T-cell (primary cell): ENCODE measurements around the gene YIPF6. TPM values are rescaled to one million over a fixed set of nuclear protein-coding genes. Genes with fewer than 3 reads are reported as not detected.
A peak's percentile ranks its signal among the peaks of the same experiment; 100 is the strongest.
"Not testable (repeated sequence)": the region's sequence is repeated elsewhere in the genome, so short reads cannot be mapped to it uniquely, and the experiment has no call there.

ENCODE experiments used
- ATAC-seq, 4 experiments: fragments of 200-7000 bp in 3 of 4; fragments of 150-1000 bp in 1 of 4; cut with Tn5 transposase; replicated peaks in 1 of 4; 1 replicate in 3 of 4; 2 replicates in 1 of 4; pipeline ENCODE4 v1.10.0; 2021; ENCODE audit warnings: moderate library complexity in 3 of 4, mild to moderate bottlenecking in 2 of 4, moderate number of reproducible peaks in 1 of 4
- CTCF ChIA-PET, 2 donors: fragments of 300-600 bp; sonication (Branson Sonifier 250); formaldehyde crosslinking; loops; one replicate each; lab custom pipeline; 2022; ENCODE audit warnings: antibody characterized with exemption in 2 of 2; lab: Charles Lee
- POLR2A ChIA-PET, 2 donors: fragments of 300-600 bp; sonication (Branson Sonifier 250); formaldehyde crosslinking; loops; one replicate each; lab custom pipeline; 2022; ENCODE audit warnings: antibody characterized with exemption in 2 of 2; lab: Charles Lee
- DNase-seq, 35 experiments: peaks; one replicate each; pipeline versions ENCODE4 v3.0.0 to v3.0.0-alpha.2; 2013 to 2023
- H3K27ac ChIP-seq: one replicate; pipeline ENCODE4 v1.5.1; 2013; ENCODE audit warnings: low read length
- H3K27me3 ChIP-seq, 2 experiments: replicated peaks in 1 of 2; 1 replicate in 1 of 2; 2 replicates in 1 of 2; pipeline versions ENCODE4 v1.6.1 to v1.7.0; 2013; ENCODE audit warnings: low read length in 1 of 2, mixed read lengths in 1 of 2; ENCODE audit not compliant: control insufficient read depth in 2 of 2, insufficient read depth in 2 of 2; ENCODE audit errors: extremely low read depth in 1 of 2
- H3K36me3 ChIP-seq, 2 donors: 1 replicate in 1 of 2; 2 replicates in 1 of 2; pipeline versions ENCODE4 v1.6.1 to v1.7.0; 2013; ENCODE audit warnings: low read length in 1 of 2; ENCODE audit not compliant: control insufficient read depth in 2 of 2, insufficient read depth in 1 of 2; ENCODE audit errors: extremely low read depth in 1 of 2
- H3K4me1 ChIP-seq, 2 experiments: 1 replicate in 1 of 2; 2 replicates in 1 of 2; pipeline versions ENCODE4 v1.6.1 to v1.7.0; 2013; ENCODE audit warnings: low read length in 2 of 2, mixed read lengths in 1 of 2; ENCODE audit not compliant: insufficient read depth in 2 of 2, control insufficient read depth in 1 of 2; ENCODE audit errors: extremely low read depth in 1 of 2
- H3K4me3 ChIP-seq, 2 donors: 1 replicate in 1 of 2; 2 replicates in 1 of 2; pipeline versions ENCODE4 v1.5.1 to v1.7.0; 2013; ENCODE audit warnings: mild to moderate bottlenecking in 2 of 2, low read length in 1 of 2, moderate library complexity in 1 of 2; ENCODE audit not compliant: control insufficient read depth in 1 of 2; ENCODE audit errors: extremely low read depth in 1 of 2
- H3K9me3 ChIP-seq: 2 replicates; pipeline ENCODE4 v1.7.0; 2013
- H3K27ac Mint-ChIP-seq, 2 donors: one replicate each; pipeline ENCODE4 v1.8.0; 2020 to 2021; ENCODE audit warnings: mild to moderate bottlenecking in 2 of 2, mixed read lengths in 2 of 2
- H3K27me3 Mint-ChIP-seq, 2 donors: one replicate each; pipeline ENCODE4 v1.8.0; 2021 to 2022; ENCODE audit warnings: mixed read lengths in 2 of 2
- H3K36me3 Mint-ChIP-seq: one replicate; pipeline ENCODE4 v1.8.0; 2021; ENCODE audit warnings: mixed read lengths
- H3K4me1 Mint-ChIP-seq, 3 donors: one replicate each; pipeline ENCODE4 v1.8.0; 2020 to 2022; ENCODE audit warnings: mixed read lengths in 3 of 3, mild to moderate bottlenecking in 1 of 3
- H3K4me3 Mint-ChIP-seq, 3 donors: one replicate each; pipeline ENCODE4 v1.8.0; 2020 to 2022; ENCODE audit warnings: mild to moderate bottlenecking in 3 of 3, mixed read lengths in 3 of 3, moderate library complexity in 3 of 3
- H3K9me3 Mint-ChIP-seq, 3 donors: one replicate each; pipeline ENCODE4 v1.8.0; 2020 to 2022; ENCODE audit warnings: mixed read lengths in 3 of 3
- WGBS: methylation state at CpG from one replicate; pipeline ENCODE4 v1.1.5; 2013; ENCODE audit warnings: missing lambda C conversion rate; ENCODE audit not compliant: insufficient coverage; 5-methylcytosine and 5-hydroxymethylcytosine counted together
- total RNA-seq, 35 experiments: library from RNA in 6 of 35; stranded (reverse) in 6 of 35; fragments of 120-200 nt in 1 of 35; gene quantifications; one replicate each; pipeline versions ENCODE4 v1.2.1 to v1.2.4 and lab custom pipeline; 2013 to 2026

YIPF6 gene
- total RNA-seq, 5 donors from 2014 or later (not counting 1 experiment from before 2014, with no cell fraction given) = 10.0 to 16.2 (median 14.3) TPM

DNA sequence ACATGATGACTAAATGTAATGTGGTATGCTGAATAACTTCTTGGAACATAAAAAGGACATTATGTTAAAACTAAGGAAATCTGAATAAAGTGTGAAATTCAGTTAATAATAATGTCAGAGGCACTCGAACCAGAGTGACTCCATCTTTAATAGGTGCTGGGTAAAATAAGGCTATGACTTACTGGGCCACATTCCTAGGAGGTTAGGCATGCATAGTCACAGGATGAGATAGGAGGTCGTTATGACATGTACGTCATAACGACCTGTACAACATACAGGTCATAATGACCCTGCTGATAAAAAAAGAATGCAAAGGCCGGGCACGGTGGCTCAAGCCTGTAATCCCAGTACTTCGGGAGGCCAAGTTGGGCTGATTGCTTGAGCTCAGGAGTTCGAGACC, 36.7 kb upstream of the YIPF6 start:
- ChIA-PET POLR2A (no interaction called here), CTCF (interaction anchor here (0.7 to 1.5 kb wide), 2 partner anchors 266 to 737 kb away, joined by 4 read pairs; no protein-coding TSS in a partner anchor)
- 86% methylated on average over 4 of the region's 8 CpGs for WGBS
- DNase-seq = no peak
- no peak overlapping the region for H3K4me3 ChIP-seq
- H3K9me3 ChIP-seq = no peaks in the 10 kb centered on the region
- no peaks in the 10 kb centered on the region for H3K4me1 ChIP-seq
- H3K27me3 ChIP-seq = no peaks in the 10 kb centered on the region
- Mint-ChIP-seq H3K4me1 (peaks cover 0 to 3% (median 0%) of the 10 kb centered on the region in 3 donors), H3K4me3 (no peak overlapping the region), H3K27me3 (peaks cover 0 to 13% of the 10 kb centered on the region in 2 donors), H3K36me3 (no peaks in the 10 kb centered on the region), H3K27ac (no peak overlapping the region), H3K9me3 (no peaks in the 10 kb centered on the region)
- H3K36me3 ChIP-seq = no peaks in the 10 kb centered on the region
- ATAC-seq = no peak
- H3K27ac ChIP-seq = no peak overlapping the region

DNA sequence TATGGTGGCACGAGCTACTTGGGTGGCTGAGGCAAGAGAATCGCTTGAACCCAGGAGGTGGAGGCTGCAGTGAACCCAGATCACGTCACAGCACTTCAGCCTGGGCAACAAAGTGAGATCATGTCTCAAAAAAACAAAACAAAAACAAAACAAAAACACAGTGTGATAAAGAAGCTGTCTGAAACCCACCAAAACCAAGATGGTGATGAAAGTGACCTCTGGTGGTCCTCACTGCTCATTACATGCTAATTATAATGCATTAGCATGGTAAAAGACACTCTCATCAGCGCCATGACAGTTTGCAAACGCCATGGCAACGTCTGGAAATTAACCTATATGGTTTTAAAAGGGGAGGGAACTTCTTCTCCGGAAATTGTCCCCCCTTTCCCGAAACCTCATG, 36.2 kb upstream of the YIPF6 start:
- no peak overlapping the region for H3K27ac Mint-ChIP-seq

DNA sequence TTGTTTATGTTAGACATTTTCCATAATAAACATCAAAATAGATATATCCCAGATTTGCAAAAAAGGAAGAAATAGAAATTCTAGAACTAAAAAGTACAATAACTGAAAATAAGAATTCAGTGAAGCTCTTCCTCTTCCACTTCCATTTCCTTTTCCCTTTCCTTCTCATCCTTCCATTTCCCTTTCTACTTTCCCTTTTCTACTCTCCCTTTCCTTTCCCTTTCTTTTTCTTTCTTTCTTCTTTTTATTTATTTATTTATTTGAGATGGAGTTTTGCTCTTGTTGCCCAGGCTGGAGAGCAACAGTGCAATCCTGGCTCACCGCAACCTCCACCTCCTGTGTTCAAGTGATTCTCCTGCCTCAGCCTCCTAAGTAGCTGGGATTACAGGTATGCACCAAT, 35.0 kb upstream of the YIPF6 start:
- no peak overlapping the region for H3K27ac ChIP-seq
- DNase-seq (no peak), ATAC-seq (no peak)
- POLR2A ChIA-PET = no interaction called here
- Mint-ChIP-seq H3K27ac (no peak overlapping the region), H3K27me3 (peaks cover 0 to 13% of the 10 kb centered on the region in 2 donors), H3K4me3 (no peak overlapping the region), H3K4me1 (peaks cover 0 to 3% (median 0%) of the 10 kb centered on the region in 3 donors), H3K36me3 (no peaks in the 10 kb centered on the region), H3K9me3 (no peaks in the 10 kb centered on the region)
- H3K4me3 ChIP-seq = no peak overlapping the region
- H3K4me1 ChIP-seq = no peaks in the 10 kb centered on the region
- CTCF ChIA-PET = no interaction called here
- no peaks in the 10 kb centered on the region for H3K27me3 ChIP-seq
- H3K9me3 ChIP-seq = no peaks in the 10 kb centered on the region
- WGBS = no CpG with 5 or more reads among the region's 1 CpG
- H3K36me3 ChIP-seq = no peaks in the 10 kb centered on the region

More for the DNA sequence above, 36.2 kb upstream of the YIPF6 start:
- Histone ChIP-seq H3K27ac (no peak overlapping the region), H3K27me3 (no peaks in the 10 kb centered on the region), H3K4me3 (no peak overlapping the region), H3K36me3 (no peaks in the 10 kb centered on the region), H3K9me3 (no peaks in the 10 kb centered on the region), H3K4me1 (no peaks in the 10 kb centered on the region)
- peak in 1 of 4 experiments; percentile 36 for ATAC-seq
- DNase-seq = peak in 14 of 35 experiments; percentile 0 to 39 (median 2)
- ChIA-PET CTCF (interaction anchor here (0.7 to 1.5 kb wide), 2 partner anchors 266 to 738 kb away, joined by 4 read pairs; no protein-coding TSS in a partner anchor), POLR2A (no interaction called here)
- Mint-ChIP-seq H3K4me1 (peaks cover 0 to 3% (median 0%) of the 10 kb centered on the region in 3 donors), H3K4me3 (no peak overlapping the region), H3K27me3 (peaks cover 0 to 13% of the 10 kb centered on the region in 2 donors), H3K9me3 (no peaks in the 10 kb centered on the region), H3K36me3 (no peaks in the 10 kb centered on the region)
- WGBS = 20% methylated on average over 1 of the region's 8 CpGs

DNA sequence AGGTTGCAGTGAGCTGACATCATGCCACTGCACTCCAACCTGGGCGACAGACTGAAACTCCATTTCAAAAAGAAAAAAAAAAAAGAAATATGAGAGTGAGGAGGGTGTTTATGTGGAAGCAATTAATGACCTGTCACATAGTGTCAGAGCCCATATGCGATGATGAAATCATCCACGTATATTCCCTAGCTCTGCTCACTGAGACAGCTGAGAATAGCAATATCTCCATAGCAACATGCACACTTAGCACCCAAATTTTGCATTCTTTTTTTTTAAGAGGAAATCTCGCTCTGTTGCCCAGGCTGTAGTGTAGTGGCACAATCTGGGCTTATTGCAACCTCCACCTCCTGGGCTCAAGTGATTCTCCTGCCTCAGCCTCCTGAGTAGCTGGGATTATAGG, 34.1 kb upstream of the YIPF6 start:
- ChIA-PET CTCF (interaction anchor here (0.6 to 0.7 kb wide), 3 partner anchors 31 to 73 kb away, joined by 4 to 5 read pairs (median 5); no protein-coding TSS in a partner anchor), POLR2A (no interaction called here)
- ATAC-seq = no peak
- H3K36me3 ChIP-seq = no peaks in the 10 kb centered on the region
- H3K27ac Mint-ChIP-seq = no peak overlapping the region
- H3K9me3 ChIP-seq = no peaks in the 10 kb centered on the region
- 33% methylated on average over 1 of the region's 4 CpGs for WGBS
- H3K9me3 Mint-ChIP-seq = no peaks in the 10 kb centered on the region
- no peaks in the 10 kb centered on the region for H3K36me3 Mint-ChIP-seq
- no peak overlapping the region for H3K4me3 Mint-ChIP-seq
- H3K27me3 Mint-ChIP-seq = peaks cover 0 to 13% of the 10 kb centered on the region in 2 donors
- H3K4me1 ChIP-seq = no peaks in the 10 kb centered on the region
- no peak overlapping the region for H3K27ac ChIP-seq
- H3K27me3 ChIP-seq = no peaks in the 10 kb centered on the region
- no peak for DNase-seq
- no peak overlapping the region for H3K4me3 ChIP-seq
- H3K4me1 Mint-ChIP-seq = peaks cover 0 to 3% (median 0%) of the 10 kb centered on the region in 3 donors

DNA sequence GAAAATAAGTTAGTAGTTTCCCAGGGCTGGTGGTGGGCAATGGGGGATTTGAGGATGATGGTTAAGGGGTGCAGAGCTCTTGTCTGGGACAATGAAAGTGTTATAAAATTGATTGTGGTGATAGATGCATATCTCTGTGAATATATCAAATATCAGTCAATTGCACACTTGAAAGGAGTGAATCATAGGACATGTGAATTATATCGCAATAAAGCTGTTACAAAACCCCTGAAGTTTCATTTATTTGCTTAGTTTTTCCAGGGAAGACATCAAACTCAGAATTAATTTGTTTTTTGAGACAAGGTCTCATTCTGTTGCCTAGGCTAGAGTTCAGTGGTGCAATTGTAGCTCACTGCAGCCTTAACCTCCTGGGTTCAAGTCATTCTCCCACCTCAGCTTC, 17.9 kb upstream of the YIPF6 start:
- Histone ChIP-seq H3K4me3 (no peak overlapping the region), H3K27ac (no peak overlapping the region), H3K36me3 (no peaks in the 10 kb centered on the region), H3K9me3 (no peaks in the 10 kb centered on the region), H3K4me1 (no peaks in the 10 kb centered on the region), H3K27me3 (peaks cover 0 to 3% of the 10 kb centered on the region in 2 experiments)
- ATAC-seq (no peak), DNase-seq (no peak)
- ChIA-PET CTCF (interaction anchor here (0.5 to 0.7 kb wide), 2 partner anchors 36 to 1892 kb away, joined by 3 read pairs; no protein-coding TSS in a partner anchor), POLR2A (no interaction called here)
- no CpG with 5 or more reads among the region's 1 CpG for WGBS
- H3K4me3 Mint-ChIP-seq = no peak overlapping the region
- H3K27me3 Mint-ChIP-seq = peaks cover 3 to 16% of the 10 kb centered on the region in 2 donors
- H3K4me1 Mint-ChIP-seq = no peaks in the 10 kb centered on the region
- no peak overlapping the region for H3K27ac Mint-ChIP-seq
- no peaks in the 10 kb centered on the region for H3K36me3 Mint-ChIP-seq
- no peaks in the 10 kb centered on the region for H3K9me3 Mint-ChIP-seq

DNA sequence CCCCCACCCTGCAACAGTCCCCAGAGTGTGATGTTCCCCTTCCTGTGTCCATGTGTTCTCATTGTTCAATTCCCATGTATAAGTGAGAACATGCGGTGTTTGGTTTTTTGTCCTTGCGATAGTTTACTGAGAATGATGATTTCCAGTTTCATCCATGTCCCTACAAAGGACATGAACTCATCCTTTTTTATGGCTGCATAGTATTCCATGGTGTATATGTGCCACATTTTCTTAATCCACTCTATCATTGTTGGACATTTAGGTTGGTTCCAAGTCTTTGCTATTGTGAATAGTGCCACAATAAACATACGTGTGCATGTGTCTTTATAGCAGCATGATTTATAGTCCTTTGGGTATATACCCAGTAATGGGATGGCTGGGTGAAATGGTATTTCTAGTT, 12.7 kb upstream of the YIPF6 start:
- peaks cover 0 to 10% of the 10 kb centered on the region in 2 donors for H3K27me3 Mint-ChIP-seq
- POLR2A ChIA-PET, H3K4me1 Mint-ChIP-seq, H3K27ac Mint-ChIP-seq, H3K9me3 Mint-ChIP-seq, H3K9me3 ChIP-seq, H3K36me3 Mint-ChIP-seq, H3K4me3 ChIP-seq, DNase-seq, CTCF ChIA-PET, ATAC-seq, H3K27me3 ChIP-seq, H3K27ac ChIP-seq, H3K4me3 Mint-ChIP-seq, H3K4me1 ChIP-seq, H3K36me3 ChIP-seq: not testable (repeated sequence)
- no CpG with 5 or more reads among the region's 3 CpGs for WGBS
